ENCODE data around the gene MTHFD1.
A peak's percentile ranks its signal among the peaks of the same experiment; 100 is the strongest.

MTHFD1 gene

GRCh38 chr14:64442300-64442988, 54.3 kb downstream of the MTHFD1 start:
- no peak for DNase-seq (ENCODE audit: low read depth in 1 of 2, low spot score in 1 of 2)
- H3K4me3 ChIP-seq (replicated peaks; ENCODE audit: insufficient read depth, low read length) = no peak overlapping the region
- no peak overlapping the region for H3K27ac ChIP-seq (replicated peaks)
- TF ChIP-seq SPI1 (IDR thresholded peaks at IDR 0.05; ENCODE audit: borderline replicate concordance, low read depth) (no peak), GABPA (IDR thresholded peaks at IDR 0.05; ENCODE audit: low read depth) (no peak), POLR2AphosphoS5 (IDR thresholded peaks at IDR 0.05; ENCODE audit: low read depth) (no peak)
- TF ChIP-seq, protein P1, sequence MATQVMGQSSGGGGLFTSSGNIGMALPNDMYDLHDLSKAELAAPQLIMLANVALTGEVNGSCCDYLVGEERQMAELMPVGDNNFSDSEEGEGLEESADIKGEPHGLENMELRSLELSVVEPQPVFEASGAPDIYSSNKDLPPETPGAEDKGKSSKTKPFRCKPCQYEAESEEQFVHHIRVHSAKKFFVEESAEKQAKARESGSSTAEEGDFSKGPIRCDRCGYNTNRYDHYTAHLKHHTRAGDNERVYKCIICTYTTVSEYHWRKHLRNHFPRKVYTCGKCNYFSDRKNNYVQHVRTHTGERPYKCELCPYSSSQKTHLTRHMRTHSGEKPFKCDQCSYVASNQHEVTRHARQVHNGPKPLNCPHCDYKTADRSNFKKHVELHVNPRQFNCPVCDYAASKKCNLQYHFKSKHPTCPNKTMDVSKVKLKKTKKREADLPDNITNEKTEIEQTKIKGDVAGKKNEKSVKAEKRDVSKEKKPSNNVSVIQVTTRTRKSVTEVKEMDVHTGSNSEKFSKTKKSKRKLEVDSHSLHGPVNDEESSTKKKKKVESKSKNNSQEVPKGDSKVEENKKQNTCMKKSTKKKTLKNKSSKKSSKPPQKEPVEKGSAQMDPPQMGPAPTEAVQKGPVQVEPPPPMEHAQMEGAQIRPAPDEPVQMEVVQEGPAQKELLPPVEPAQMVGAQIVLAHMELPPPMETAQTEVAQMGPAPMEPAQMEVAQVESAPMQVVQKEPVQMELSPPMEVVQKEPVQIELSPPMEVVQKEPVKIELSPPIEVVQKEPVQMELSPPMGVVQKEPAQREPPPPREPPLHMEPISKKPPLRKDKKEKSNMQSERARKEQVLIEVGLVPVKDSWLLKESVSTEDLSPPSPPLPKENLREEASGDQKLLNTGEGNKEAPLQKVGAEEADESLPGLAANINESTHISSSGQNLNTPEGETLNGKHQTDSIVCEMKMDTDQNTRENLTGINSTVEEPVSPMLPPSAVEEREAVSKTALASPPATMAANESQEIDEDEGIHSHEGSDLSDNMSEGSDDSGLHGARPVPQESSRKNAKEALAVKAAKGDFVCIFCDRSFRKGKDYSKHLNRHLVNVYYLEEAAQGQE (IDR thresholded peaks at IDR 0.05; ENCODE audit: insufficient replicate concordance, low read depth) = no peak
- TF ChIP-seq, protein P2, sequence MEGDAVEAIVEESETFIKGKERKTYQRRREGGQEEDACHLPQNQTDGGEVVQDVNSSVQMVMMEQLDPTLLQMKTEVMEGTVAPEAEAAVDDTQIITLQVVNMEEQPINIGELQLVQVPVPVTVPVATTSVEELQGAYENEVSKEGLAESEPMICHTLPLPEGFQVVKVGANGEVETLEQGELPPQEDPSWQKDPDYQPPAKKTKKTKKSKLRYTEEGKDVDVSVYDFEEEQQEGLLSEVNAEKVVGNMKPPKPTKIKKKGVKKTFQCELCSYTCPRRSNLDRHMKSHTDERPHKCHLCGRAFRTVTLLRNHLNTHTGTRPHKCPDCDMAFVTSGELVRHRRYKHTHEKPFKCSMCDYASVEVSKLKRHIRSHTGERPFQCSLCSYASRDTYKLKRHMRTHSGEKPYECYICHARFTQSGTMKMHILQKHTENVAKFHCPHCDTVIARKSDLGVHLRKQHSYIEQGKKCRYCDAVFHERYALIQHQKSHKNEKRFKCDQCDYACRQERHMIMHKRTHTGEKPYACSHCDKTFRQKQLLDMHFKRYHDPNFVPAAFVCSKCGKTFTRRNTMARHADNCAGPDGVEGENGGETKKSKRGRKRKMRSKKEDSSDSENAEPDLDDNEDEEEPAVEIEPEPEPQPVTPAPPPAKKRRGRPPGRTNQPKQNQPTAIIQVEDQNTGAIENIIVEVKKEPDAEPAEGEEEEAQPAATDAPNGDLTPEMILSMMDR (IDR thresholded peaks at IDR 0.05; ENCODE audit: insufficient read depth, low read length) = no peak
- H3K27me3 ChIP-seq (ENCODE audit: insufficient read depth, poor library complexity, severe bottlenecking) = no peaks in the 10 kb centered on the region

GRCh38 chr14:64444140-64444539, 56.0 kb downstream of the MTHFD1 start:
- TF ChIP-seq GABPA (IDR thresholded peaks at IDR 0.05; ENCODE audit: low read depth) (no peak), SPI1 (IDR thresholded peaks at IDR 0.05; ENCODE audit: borderline replicate concordance, low read depth) (peak; percentile 86), POLR2AphosphoS5 (IDR thresholded peaks at IDR 0.05; ENCODE audit: low read depth) (no peak)
- TF ChIP-seq, protein P2 (IDR thresholded peaks at IDR 0.05; ENCODE audit: insufficient read depth, low read length) = no peak
- TF ChIP-seq, protein P1 (IDR thresholded peaks at IDR 0.05; ENCODE audit: insufficient replicate concordance, low read depth) = no peak
- no peak overlapping the region for H3K4me3 ChIP-seq (replicated peaks; ENCODE audit: insufficient read depth, low read length)
- no peaks in the 10 kb centered on the region for H3K27me3 ChIP-seq (ENCODE audit: insufficient read depth, poor library complexity, severe bottlenecking)
- no peak overlapping the region for H3K27ac ChIP-seq (replicated peaks)
- peak; percentile 13 to 61 for DNase-seq (ENCODE audit: low read depth in 1 of 2, low spot score in 1 of 2)

GRCh38 chr14:64444984-64445845, 57.1 kb downstream of the MTHFD1 start:
- no peak for DNase-seq (ENCODE audit: low read depth in 1 of 2, low spot score in 1 of 2)
- TF ChIP-seq, protein P1 (IDR thresholded peaks at IDR 0.05; ENCODE audit: insufficient replicate concordance, low read depth) = no peak
- TF ChIP-seq POLR2AphosphoS5 (IDR thresholded peaks at IDR 0.05; ENCODE audit: low read depth) (no peak), SPI1 (IDR thresholded peaks at IDR 0.05; ENCODE audit: borderline replicate concordance, low read depth) (no peak), GABPA (IDR thresholded peaks at IDR 0.05; ENCODE audit: low read depth) (no peak)
- TF ChIP-seq, protein P2 (IDR thresholded peaks at IDR 0.05; ENCODE audit: insufficient read depth, low read length) = no peak
- no peaks in the 10 kb centered on the region for H3K27me3 ChIP-seq (ENCODE audit: insufficient read depth, poor library complexity, severe bottlenecking)
- no peak overlapping the region for H3K4me3 ChIP-seq (replicated peaks; ENCODE audit: insufficient read depth, low read length)
- H3K27ac ChIP-seq (replicated peaks) = no peak overlapping the region
